Measurements from ENCODE around the gene PBX4.

The PBX4 gene

GRCh38 chr19:19531951-19532805 lies 86.3 kb downstream of the PBX4 start:
- DNase-seq (ENCODE audit: extremely low spot score) = peak; percentile 86
- CTCF ChIA-PET = interaction anchor here (0.7 to 14.9 kb wide), 37 partner anchors 8 to 520 kb away, joined by 3 to 251 read pairs (median 4); partner anchors contain the start of genes GMIP and ZNF682
- POLR2A ChIA-PET = interaction anchor here (0.6 kb wide), 1 partner anchor 1318 kb away, joined by 7 read pairs; no protein-coding TSS in a partner anchor

GRCh38 chr19:19530889-19531288 lies 87.6 kb downstream of the PBX4 start:
- ChIA-PET CTCF (interaction anchor here (0.7 to 14.9 kb wide), 7 partner anchors 9 to 245 kb away, joined by 3 to 251 read pairs (median 6); partner anchors contain the start of gene GMIP), POLR2A (interaction anchor here (0.6 kb wide), 1 partner anchor 97 kb away, joined by 4 read pairs; no protein-coding TSS in a partner anchor)
- TF ChIP-seq CTCF (IDR thresholded peaks at IDR 0.05; ENCODE audit: control extremely low read depth, extremely low read depth, low read depth, missing control alignments) = no peak
- DNase-seq (ENCODE audit: extremely low spot score) = no peak

More at GRCh38 chr19:19531951-19532805, 86.3 kb downstream of the PBX4 start:
- TF ChIP-seq CTCF (IDR thresholded peaks at IDR 0.05; ENCODE audit: control extremely low read depth, extremely low read depth, low read depth, missing control alignments) = peak; percentile 93

- CTCF ChIA-PET = interaction anchor here (0.7 to 14.9 kb wide), 6 partner anchors 10 to 246 kb away, joined by 3 to 251 read pairs (median 10); partner anchors contain the start of gene GMIP
- POLR2A ChIA-PET = no interaction called here
These were observed 88.1 kb downstream of the PBX4 start for GRCh38 chr19:19530423-19530804.

GRCh38 chr19:19529783-19530422 lies 88.6 kb downstream of the PBX4 start:
- no peak for DNase-seq (ENCODE audit: extremely low spot score)
- CTCF ChIA-PET = interaction anchor here (0.7 to 14.9 kb wide), 8 partner anchors 10 to 246 kb away, joined by 3 to 251 read pairs (median 4); partner anchors contain the start of gene GMIP
- no peak for TF ChIP-seq CTCF (IDR thresholded peaks at IDR 0.05; ENCODE audit: control extremely low read depth, extremely low read depth, low read depth, missing control alignments)
- POLR2A ChIA-PET = no interaction called here

More at GRCh38 chr19:19530423-19530804, 88.1 kb downstream of the PBX4 start:
- DNase-seq (ENCODE audit: extremely low spot score) = no peak
- TF ChIP-seq CTCF (IDR thresholded peaks at IDR 0.05; ENCODE audit: control extremely low read depth, extremely low read depth, low read depth, missing control alignments) = no peak

- no peak for TF ChIP-seq CTCF (IDR thresholded peaks at IDR 0.05; ENCODE audit: control extremely low read depth, extremely low read depth, low read depth, missing control alignments)
- no peak for DNase-seq (ENCODE audit: extremely low spot score)
- CTCF ChIA-PET = interaction anchor here (1.0 to 14.9 kb wide), 4 partner anchors 12 to 123 kb away, joined by 3 to 251 read pairs (median 4); partner anchors contain the start of genes GATAD2A and GMIP
- POLR2A ChIA-PET = no interaction called here
These were observed 89.6 kb downstream of the PBX4 start, which contains the start of gene YJEFN3 for GRCh38 chr19:19528721-19529490. Gene YJEFN3 (plus strand): TSS chr19:19528911. CDS start chr19:19528933, 22 bp downstream.

Measured in GM10248 (cell line).